IMR-90 (cell line): Measurements from ENCODE around the gene SNRNP25. TPM values are rescaled to one million over a fixed set of nuclear protein-coding genes. Genes with fewer than 3 reads are reported as not detected.

Experiments used
- ATAC-seq: fragments of 200-7000 bp; cut with Tn5 transposase; 2 replicates; pipeline ENCODE4 v1.9.1; 2020; ENCODE audit warnings: low read depth, mild to moderate bottlenecking, moderate library complexity
- BruUV-seq: library from RNA; stranded (reverse); fragments of 400-500 nt; replicated peaks from 2 replicates; lab custom pipeline; 2021; lab: Mats Ljungman, UMichigan
- CTCF ChIA-PET: fragments of 300-600 bp; formaldehyde crosslinking; extraction: SDS; loops from one replicate; lab custom pipeline; 2021; ENCODE audit warnings: antibody characterized with exemption; lab: Yijun Ruan, JAX
- POLR2A ChIA-PET: fragments of 300-600 bp; sonication (Branson Sonifier 250); formaldehyde crosslinking; loops from one replicate; lab custom pipeline; 2022; ENCODE audit warnings: antibody characterized with exemption; ENCODE audit not compliant: unreplicated experiment; lab: Charles Lee
- DNase-seq: peaks from one replicate; pipeline ENCODE4 v3.0.0; 2013
- H2AFZ ChIP-seq: replicated peaks from 2 replicates; pipeline ENCODE3; 2013; ENCODE audit warnings: low read length, mild to moderate bottlenecking; ENCODE audit not compliant: poor library complexity
- H2AK5ac ChIP-seq: 2 replicates; pipeline ENCODE4 v1.6.1; 2013; ENCODE audit warnings: low read depth, low read length, inconsistent platforms
- H2AK9ac ChIP-seq: replicated peaks from 2 replicates; pipeline ENCODE3; 2013; ENCODE audit warnings: mild to moderate bottlenecking, low read depth, low read length, moderate library complexity; ENCODE audit not compliant: poor library complexity
- H2BK120ac ChIP-seq: 2 replicates; pipeline ENCODE4 v1.6.1; 2013; ENCODE audit warnings: low read depth, low read length, inconsistent platforms
- H2BK15ac ChIP-seq: 3 replicates; pipeline ENCODE4 v1.6.1; 2013; ENCODE audit warnings: low read depth, low read length, inconsistent platforms
- H2BK20ac ChIP-seq: 2 replicates; pipeline ENCODE4 v1.6.1; 2013; ENCODE audit warnings: low read depth, mild to moderate bottlenecking, inconsistent platforms, low read length, moderate library complexity
- H2BK5ac ChIP-seq: 2 replicates; pipeline ENCODE4 v1.6.1; 2013; ENCODE audit warnings: mild to moderate bottlenecking, low read depth, low read length, inconsistent platforms; ENCODE audit not compliant: poor library complexity, severe bottlenecking
- H3K14ac ChIP-seq: replicated peaks from 2 replicates; pipeline ENCODE4 v1.6.1; 2013; ENCODE audit warnings: low read depth, low read length, inconsistent platforms
- H3K18ac ChIP-seq: 2 replicates; pipeline ENCODE4 v1.6.1; 2013; ENCODE audit warnings: low read depth, low read length, control low read depth
- H3K23ac ChIP-seq: 2 replicates; pipeline ENCODE4 v1.6.1; 2013; ENCODE audit warnings: low read depth, low read length, inconsistent platforms
- H3K27ac ChIP-seq: 2 replicates; pipeline ENCODE4 v1.5.1; 2013; ENCODE audit warnings: mild to moderate bottlenecking, control low read depth, low read length; ENCODE audit not compliant: insufficient read depth
- H3K27me3 ChIP-seq: 2 replicates; pipeline ENCODE4 v1.6.1; 2013; ENCODE audit warnings: low read length; ENCODE audit not compliant: control insufficient read depth, insufficient read depth
- H3K36me3 ChIP-seq: 2 replicates; pipeline ENCODE4 v1.6.1; 2013; ENCODE audit warnings: low read length, mixed read lengths; ENCODE audit not compliant: control insufficient read depth, insufficient read depth
- H3K4ac ChIP-seq: 2 replicates; pipeline ENCODE4 v1.6.1; 2013; ENCODE audit warnings: low read depth, low read length, inconsistent platforms
- H3K4me1 ChIP-seq: 2 replicates; pipeline ENCODE4 v1.6.1; 2013; ENCODE audit warnings: low read length, mixed read lengths; ENCODE audit not compliant: control insufficient read depth, insufficient read depth
- H3K4me2 ChIP-seq: 2 replicates; pipeline ENCODE4 v1.6.1; 2013; ENCODE audit warnings: low read depth, mild to moderate bottlenecking, control low read depth, low read length, moderate library complexity
- H3K4me3 ChIP-seq: 2 replicates; pipeline ENCODE4 v1.5.1; 2013; ENCODE audit warnings: low read depth, mild to moderate bottlenecking, control low read depth, low read length, moderate library complexity; ENCODE audit not compliant: insufficient read depth
- H3K56ac ChIP-seq: 2 replicates; pipeline ENCODE4 v1.6.1; 2013; ENCODE audit warnings: low read length, inconsistent platforms; ENCODE audit not compliant: insufficient read depth; ENCODE audit errors: extremely low read depth
- H3K79me1 ChIP-seq, 2 experiments: 2 replicates each; pipeline ENCODE4 v1.6.1; 2013; ENCODE audit warnings: low read length in 2 of 2, inconsistent platforms in 1 of 2, low read depth in 1 of 2
- H3K9ac ChIP-seq: 2 replicates; pipeline ENCODE4 v1.6.1; 2013; ENCODE audit warnings: low read depth, low read length, control low read depth
- H3K9me1 ChIP-seq: 2 replicates; pipeline ENCODE4 v1.6.1; 2013; ENCODE audit warnings: low read length, inconsistent platforms; ENCODE audit not compliant: insufficient read depth
- H3K9me3 ChIP-seq: 2 replicates; pipeline ENCODE4 v1.6.1; 2013; ENCODE audit warnings: low read length; ENCODE audit not compliant: control insufficient read depth, insufficient read depth
- H4K20me1 ChIP-seq: 2 replicates; pipeline ENCODE4 v1.6.1; 2013; ENCODE audit warnings: low read length, inconsistent platforms; ENCODE audit not compliant: insufficient read depth
- H4K5ac ChIP-seq: 2 replicates; pipeline ENCODE4 v1.6.1; 2013; ENCODE audit warnings: mild to moderate bottlenecking, low read depth, low read length, control low read depth
- H4K8ac ChIP-seq, 2 experiments: 2 replicates each; pipeline ENCODE4 v1.6.1; 2013; ENCODE audit warnings: low read depth in 2 of 2, low read length in 2 of 2, control low read depth in 1 of 2, inconsistent platforms in 1 of 2
- H4K91ac ChIP-seq: 2 replicates; pipeline ENCODE4 v1.6.1; 2013; ENCODE audit warnings: low read depth, low read length, inconsistent platforms; ENCODE audit not compliant: insufficient read depth
- BHLHE40 ChIP-seq: fragments of 150-350 bp; IDR thresholded peaks from 2 replicates; pipeline ENCODE4 v1.6.1; 2016; ENCODE audit warnings: mild to moderate bottlenecking, low read depth, low read length
- CEBPB ChIP-seq: IDR thresholded peaks from 2 replicates; pipeline ENCODE4 v1.6.1; 2012; ENCODE audit warnings: low read depth, low read length, improper control_type of control experiment
- CHD1 ChIP-seq: IDR thresholded peaks from 2 replicates; pipeline ENCODE4 v1.6.1; 2012; ENCODE audit warnings: low read depth, low read length, improper control_type of control experiment
- FOS ChIP-seq: fragments of 150-350 bp; IDR thresholded peaks from 2 replicates; pipeline ENCODE4 v1.6.1; 2016; ENCODE audit warnings: low read depth, low read length
- MAZ ChIP-seq: IDR thresholded peaks from 2 replicates; pipeline ENCODE4 v1.6.1; 2012; ENCODE audit warnings: low read depth, mild to moderate bottlenecking, low read length, improper control_type of control experiment, moderate library complexity, borderline replicate concordance
- MXI1 ChIP-seq: IDR thresholded peaks from 2 replicates; pipeline ENCODE4 v1.6.1; 2012; ENCODE audit warnings: low read depth, mild to moderate bottlenecking, low read length, moderate library complexity, borderline replicate concordance
- RAD21 ChIP-seq: IDR thresholded peaks from 2 replicates; pipeline ENCODE4 v1.6.1; 2012; ENCODE audit warnings: low read length, improper control_type of control experiment
- RCOR1 ChIP-seq: IDR thresholded peaks from 2 replicates; pipeline ENCODE4 v1.6.1; 2012; ENCODE audit warnings: mild to moderate bottlenecking, low read length, improper control_type of control experiment; ENCODE audit not compliant: insufficient replicate concordance
- RFX5 ChIP-seq: IDR thresholded peaks from 2 replicates; pipeline ENCODE4 v1.8.0; 2012; ENCODE audit warnings: low read depth, mild to moderate bottlenecking, low read length, moderate library complexity
- SMC3 ChIP-seq: fragments of 150-350 bp; IDR thresholded peaks from 2 replicates; pipeline ENCODE4 v1.6.1; 2016; ENCODE audit warnings: low read depth, mild to moderate bottlenecking, antibody characterized with exemption, low read length, moderate library complexity
- WGBS, 2 experiments: methylation state at CpG; one replicate each; pipeline versions ENCODE4 v1.1.5 to v1.1.7; 2013; ENCODE audit warnings: missing lambda C conversion rate in 2 of 2; ENCODE audit not compliant: insufficient read length in 1 of 2; ENCODE audit errors: extremely low coverage in 2 of 2; 5-methylcytosine and 5-hydroxymethylcytosine counted together
- dilution Hi-C: fragments of 300-500 bp; cut with HindIII; formaldehyde crosslinking; loops from one replicate; pipeline ENCODE4 v1.14.3; 2018; ENCODE audit warnings: low sequenced_read_pairs; ENCODE audit not compliant: unreplicated experiment
- in situ Hi-C: fragments of 300-500 bp; cut with MboI; formaldehyde crosslinking; loops from 3 replicates; pipeline ENCODE4 v1.14.3; 2019; ENCODE audit warnings: low sequenced_read_pairs, inconsistent platforms, mixed read lengths
- intact Hi-C: fragments of 100-400 bp; cut with micrococcal nuclease; formaldehyde crosslinking; loops from 2 replicates; pipeline ENCODE4 v1.10.0; 2022
- polyA plus RNA-seq, 3 experiments: library from polyadenylated mRNA; depleted of rRNA; stranded (reverse); fragments of >200 nt; gene quantifications; 2 replicates each; pipeline ENCODE4 v1.2.3, GENCODE V29; 2012; ENCODE audit warnings: low replicate concordance in 1 of 3
- total RNA-seq: library from RNA; depleted of rRNA; stranded (reverse); fragments of >200 nt; gene quantifications from 2 replicates; pipeline ENCODE4 v1.2.3, GENCODE V29; 2012
- TF ChIP-seq, protein P1 (sequence below): conservative IDR thresholded peaks from 2 replicates; pipeline ENCODE4 v1.5.1; 2012; ENCODE audit warnings: mild to moderate bottlenecking, low read depth, low read length, improper control_type of control experiment

The SNRNP25 gene
- total and polyA plus RNA-seq, 2 of the 4 experiments (the other 2 are of a cell fraction) = 67.2 to 88.0 TPM

DNA sequence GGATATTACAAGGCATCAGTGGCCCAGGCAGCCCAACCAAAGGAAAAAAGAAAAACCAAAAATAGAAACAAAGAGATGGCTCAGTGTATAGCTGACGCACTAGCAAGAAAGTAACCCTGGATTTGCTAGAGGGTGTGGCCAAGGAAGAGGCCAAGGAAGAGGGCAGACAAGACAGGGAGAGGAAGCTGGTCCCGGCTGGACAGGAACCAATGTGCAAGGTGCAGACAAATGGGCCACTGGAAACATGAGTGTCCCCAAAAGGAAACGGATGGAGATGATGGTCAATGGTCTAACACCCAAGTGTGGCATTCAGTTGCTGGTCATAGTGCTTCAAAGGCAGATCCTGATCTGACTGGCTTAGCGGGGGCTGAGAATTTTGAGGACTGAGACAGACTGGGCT, 10.9 kb upstream of the SNRNP25 start:
- H4K20me1 ChIP-seq = peaks cover 3% of the 10 kb centered on the region; the same call in 1 of the 2 replicates
- H4K5ac ChIP-seq = no peak overlapping the region
- H3K4me2 ChIP-seq = no peak overlapping the region
- peaks cover 5% of the 10 kb centered on the region; the same call in 1 of the 2 replicates for H3K4me1 ChIP-seq
- H4K91ac ChIP-seq = no peak overlapping the region
- no peak overlapping the region for H3K9ac ChIP-seq
- H2AK5ac ChIP-seq = no peak overlapping the region
- 96% methylated on average over 3 of the region's 4 CpGs; no CpG with 5 or more reads in 1 of the 2 experiments for WGBS, 2 experiments
- ATAC-seq (no peak), DNase-seq (no peak)
- H2BK20ac ChIP-seq = no peak overlapping the region
- no peak overlapping the region for H3K18ac ChIP-seq
- no peak overlapping the region for H3K23ac ChIP-seq
- no peak overlapping the region for H4K8ac ChIP-seq
- intact Hi-C loops (no loop called here), dilution Hi-C loops (no loop called here), in situ Hi-C loops (no loop called here)
- ChIA-PET POLR2A (no interaction called here), CTCF (no interaction called here)
- H3K56ac ChIP-seq = no peak overlapping the region
- H3K79me1 ChIP-seq = peaks cover 4 to 10% of the 10 kb centered on the region in 2 experiments; a peak in 3 of 4 replicates
- H3K4ac ChIP-seq = no peak overlapping the region
- H2AFZ ChIP-seq = no peak overlapping the region
- H3K36me3 ChIP-seq = peaks cover 15% of the 10 kb centered on the region
- no TSS peak for BruUV-seq
- H3K9me1 ChIP-seq = no peaks in the 10 kb centered on the region; the same call in 1 of the 2 replicates
- no peaks in the 10 kb centered on the region for H3K27me3 ChIP-seq
- H2BK5ac ChIP-seq = no peak overlapping the region
- no peaks in the 10 kb centered on the region for H3K9me3 ChIP-seq
- H3K14ac ChIP-seq = no peak overlapping the region
- no peak overlapping the region for H2AK9ac ChIP-seq
- H3K27ac ChIP-seq = no peak overlapping the region
- no peak overlapping the region for H3K4me3 ChIP-seq
- H2BK15ac ChIP-seq = no peak overlapping the region
- no peak overlapping the region for H2BK120ac ChIP-seq
- TF ChIP-seq SMC3 = no peak
- no peak for TF ChIP-seq RAD21
- TF ChIP-seq CEBPB = no peak
- TF ChIP-seq RFX5 = no peak
- TF ChIP-seq RCOR1 = no peak
- no peak for TF ChIP-seq CHD1
- TF ChIP-seq BHLHE40 = no peak
- no peak for TF ChIP-seq FOS
- TF ChIP-seq, protein P1, sequence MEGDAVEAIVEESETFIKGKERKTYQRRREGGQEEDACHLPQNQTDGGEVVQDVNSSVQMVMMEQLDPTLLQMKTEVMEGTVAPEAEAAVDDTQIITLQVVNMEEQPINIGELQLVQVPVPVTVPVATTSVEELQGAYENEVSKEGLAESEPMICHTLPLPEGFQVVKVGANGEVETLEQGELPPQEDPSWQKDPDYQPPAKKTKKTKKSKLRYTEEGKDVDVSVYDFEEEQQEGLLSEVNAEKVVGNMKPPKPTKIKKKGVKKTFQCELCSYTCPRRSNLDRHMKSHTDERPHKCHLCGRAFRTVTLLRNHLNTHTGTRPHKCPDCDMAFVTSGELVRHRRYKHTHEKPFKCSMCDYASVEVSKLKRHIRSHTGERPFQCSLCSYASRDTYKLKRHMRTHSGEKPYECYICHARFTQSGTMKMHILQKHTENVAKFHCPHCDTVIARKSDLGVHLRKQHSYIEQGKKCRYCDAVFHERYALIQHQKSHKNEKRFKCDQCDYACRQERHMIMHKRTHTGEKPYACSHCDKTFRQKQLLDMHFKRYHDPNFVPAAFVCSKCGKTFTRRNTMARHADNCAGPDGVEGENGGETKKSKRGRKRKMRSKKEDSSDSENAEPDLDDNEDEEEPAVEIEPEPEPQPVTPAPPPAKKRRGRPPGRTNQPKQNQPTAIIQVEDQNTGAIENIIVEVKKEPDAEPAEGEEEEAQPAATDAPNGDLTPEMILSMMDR = no peak
- no peak for TF ChIP-seq MAZ
- no peak for TF ChIP-seq MXI1
